MM.1S (cell line): ENCODE data around the gene ZEB2.

Source experiments
- DNase-seq: peaks from one replicate; pipeline ENCODE4 v3.0.0-alpha.2; 2015
- H2AFZ ChIP-seq: fragments of 300-600 bp; sonication (generic); 2 replicates; pipeline ENCODE4 v1.6.0; 2016; ENCODE audit warnings: antibody characterized with exemption, low read length
- H3F3A ChIP-seq: fragments of 300-600 bp; sonication (generic); 2 replicates; pipeline ENCODE4 v1.6.1; 2016; ENCODE audit warnings: mild to moderate bottlenecking, antibody characterized with exemption, low read length, moderate library complexity, mixed read lengths; ENCODE audit not compliant: insufficient read depth
- H3K27ac ChIP-seq: fragments of 300-600 bp; sonication (generic); 2 replicates; pipeline ENCODE4 v1.5.1; 2016; ENCODE audit warnings: mild to moderate bottlenecking, low read length
- H3K27me3 ChIP-seq: fragments of 300-600 bp; sonication (generic); replicated peaks from 2 replicates; pipeline ENCODE4 v1.6.0; 2016; ENCODE audit warnings: low read length; ENCODE audit not compliant: insufficient read depth
- H3K36me3 ChIP-seq: fragments of 300-600 bp; sonication (generic); replicated peaks from 2 replicates; pipeline ENCODE4 v1.6.1; 2016; ENCODE audit warnings: mild to moderate bottlenecking, low read length, mixed read lengths; ENCODE audit not compliant: insufficient read depth
- H3K4me1 ChIP-seq: fragments of 300-600 bp; sonication (generic); 2 replicates; pipeline ENCODE4 v1.6.1; 2016; ENCODE audit warnings: low read length, mixed read lengths
- H3K4me2 ChIP-seq: fragments of 300-600 bp; sonication (generic); 2 replicates; pipeline ENCODE4 v1.6.0; 2016; ENCODE audit warnings: low read depth, low read length
- H3K4me3 ChIP-seq: fragments of 300-600 bp; sonication (generic); 2 replicates; pipeline ENCODE4 v1.5.1; 2016; ENCODE audit warnings: low read length, mixed read lengths
- H3K79me2 ChIP-seq: fragments of 300-600 bp; sonication (generic); 2 replicates; pipeline ENCODE4 v1.6.1; 2016; ENCODE audit warnings: mixed run types, low read length, mixed read lengths
- H3K9ac ChIP-seq: fragments of 300-600 bp; sonication (generic); 2 replicates; pipeline ENCODE4 v1.6.1; 2016; ENCODE audit warnings: low read length, mixed read lengths
- H3K9me2 ChIP-seq: fragments of 300-600 bp; sonication (generic); replicated peaks from 2 replicates; pipeline ENCODE4 v1.6.1; 2016; ENCODE audit warnings: mild to moderate bottlenecking, low read length, mixed read lengths; ENCODE audit not compliant: insufficient read depth
- H3K9me3 ChIP-seq: fragments of 300-600 bp; sonication (generic); replicated peaks from 2 replicates; pipeline ENCODE4 v1.6.1; 2016; ENCODE audit warnings: mild to moderate bottlenecking, low read length, mixed read lengths; ENCODE audit not compliant: insufficient read depth
- H4K20me1 ChIP-seq: fragments of 300-600 bp; sonication (generic); 2 replicates; pipeline ENCODE4 v1.6.1; 2016; ENCODE audit warnings: mild to moderate bottlenecking, low read length, moderate library complexity, mixed read lengths; ENCODE audit not compliant: insufficient read depth
- EZH2 ChIP-seq: fragments of 300-600 bp; sonication (generic); optimal IDR thresholded peaks from 2 replicates; pipeline ENCODE3; 2017; ENCODE audit warnings: low read depth, mild to moderate bottlenecking, antibody characterized with exemption, low read length, mixed read lengths
- EZH2phosphoT487 ChIP-seq: fragments of 300-600 bp; sonication (generic); IDR thresholded peaks from 2 replicates; pipeline ENCODE4 v1.6.1; 2018; ENCODE audit warnings: antibody characterized with exemption, low read length
- TF ChIP-seq, protein P1 (sequence below): fragments of 300-600 bp; sonication (generic); IDR thresholded peaks from 2 replicates; pipeline ENCODE4 v1.5.1; 2016; ENCODE audit warnings: antibody characterized with exemption, low read length, mixed read lengths

The ZEB2 gene

DNA sequence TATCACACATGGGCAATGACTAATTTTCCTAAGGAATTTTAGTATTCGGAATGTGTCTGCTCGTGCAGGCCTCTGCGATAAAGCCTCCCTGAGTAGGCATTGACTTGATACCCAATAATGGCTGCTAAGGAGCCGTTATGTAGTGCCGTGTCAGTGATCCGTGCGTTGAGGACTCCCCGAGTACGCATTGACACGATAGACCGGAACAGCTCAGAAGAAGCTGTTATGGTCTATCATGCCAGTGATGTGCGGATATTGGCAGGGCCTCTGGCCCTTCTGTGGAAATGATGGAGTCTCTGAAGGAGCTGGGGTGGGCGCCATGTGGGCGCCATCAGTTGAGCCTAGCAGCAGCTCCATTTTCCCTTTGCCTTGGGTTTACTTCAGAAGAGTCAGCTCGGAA, 29.1 kb downstream of the ZEB2 start:
- Histone ChIP-seq H2AFZ (no peak overlapping the region), H3K4me1 (no peaks in the 10 kb centered on the region), H3K9ac (no peak overlapping the region), H3K27ac (no peak overlapping the region), H3K36me3 (no peaks in the 10 kb centered on the region), H3K79me2 (no peaks in the 10 kb centered on the region), H3K4me3 (no peak overlapping the region), H3K9me2 (no peaks in the 10 kb centered on the region), H3F3A (no peaks in the 10 kb centered on the region), H3K4me2 (no peak overlapping the region), H4K20me1 (no peaks in the 10 kb centered on the region), H3K9me3 (no peaks in the 10 kb centered on the region), H3K27me3 (no peaks in the 10 kb centered on the region)
- no peak for DNase-seq
- TF ChIP-seq, protein P1, sequence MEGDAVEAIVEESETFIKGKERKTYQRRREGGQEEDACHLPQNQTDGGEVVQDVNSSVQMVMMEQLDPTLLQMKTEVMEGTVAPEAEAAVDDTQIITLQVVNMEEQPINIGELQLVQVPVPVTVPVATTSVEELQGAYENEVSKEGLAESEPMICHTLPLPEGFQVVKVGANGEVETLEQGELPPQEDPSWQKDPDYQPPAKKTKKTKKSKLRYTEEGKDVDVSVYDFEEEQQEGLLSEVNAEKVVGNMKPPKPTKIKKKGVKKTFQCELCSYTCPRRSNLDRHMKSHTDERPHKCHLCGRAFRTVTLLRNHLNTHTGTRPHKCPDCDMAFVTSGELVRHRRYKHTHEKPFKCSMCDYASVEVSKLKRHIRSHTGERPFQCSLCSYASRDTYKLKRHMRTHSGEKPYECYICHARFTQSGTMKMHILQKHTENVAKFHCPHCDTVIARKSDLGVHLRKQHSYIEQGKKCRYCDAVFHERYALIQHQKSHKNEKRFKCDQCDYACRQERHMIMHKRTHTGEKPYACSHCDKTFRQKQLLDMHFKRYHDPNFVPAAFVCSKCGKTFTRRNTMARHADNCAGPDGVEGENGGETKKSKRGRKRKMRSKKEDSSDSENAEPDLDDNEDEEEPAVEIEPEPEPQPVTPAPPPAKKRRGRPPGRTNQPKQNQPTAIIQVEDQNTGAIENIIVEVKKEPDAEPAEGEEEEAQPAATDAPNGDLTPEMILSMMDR: no peak
- TF ChIP-seq EZH2: no peak

DNA sequence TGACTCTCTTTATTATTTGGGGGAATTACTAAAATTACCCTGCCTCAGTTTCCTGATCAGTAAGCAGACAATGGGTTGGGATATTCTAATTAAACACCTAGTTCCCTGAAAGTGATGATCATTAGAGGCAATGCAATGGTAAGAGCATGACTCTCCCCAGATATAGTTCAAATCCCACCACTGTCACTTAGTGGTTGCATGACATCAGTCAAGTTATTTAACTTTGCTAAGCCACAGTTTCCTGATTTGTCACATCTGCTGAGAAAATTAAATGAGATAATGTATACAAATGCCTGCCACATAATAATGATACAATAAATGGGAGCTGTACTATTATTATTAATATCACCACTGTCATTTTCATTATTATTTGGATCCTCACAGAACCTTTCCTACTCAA, 29.9 kb downstream of the ZEB2 start:
- no peaks in the 10 kb centered on the region for H3K4me1 ChIP-seq
- H3K9me3 ChIP-seq: no peaks in the 10 kb centered on the region
- no peaks in the 10 kb centered on the region for H4K20me1 ChIP-seq
- H3K79me2 ChIP-seq: no peaks in the 10 kb centered on the region
- H3K4me3 ChIP-seq: no peak overlapping the region
- DNase-seq: no peak
- no peak for TF ChIP-seq EZH2
- no peak for TF ChIP-seq EZH2phosphoT487
- TF ChIP-seq, protein P1: no peak
- no peak overlapping the region for H3K4me2 ChIP-seq
- H3K27me3 ChIP-seq: no peaks in the 10 kb centered on the region
- H3K9ac ChIP-seq: no peak overlapping the region
- H3K36me3 ChIP-seq: no peaks in the 10 kb centered on the region
- H3K27ac ChIP-seq: no peak overlapping the region
- H3K9me2 ChIP-seq: no peaks in the 10 kb centered on the region
- no peaks in the 10 kb centered on the region for H3F3A ChIP-seq
- no peak overlapping the region for H2AFZ ChIP-seq

DNA sequence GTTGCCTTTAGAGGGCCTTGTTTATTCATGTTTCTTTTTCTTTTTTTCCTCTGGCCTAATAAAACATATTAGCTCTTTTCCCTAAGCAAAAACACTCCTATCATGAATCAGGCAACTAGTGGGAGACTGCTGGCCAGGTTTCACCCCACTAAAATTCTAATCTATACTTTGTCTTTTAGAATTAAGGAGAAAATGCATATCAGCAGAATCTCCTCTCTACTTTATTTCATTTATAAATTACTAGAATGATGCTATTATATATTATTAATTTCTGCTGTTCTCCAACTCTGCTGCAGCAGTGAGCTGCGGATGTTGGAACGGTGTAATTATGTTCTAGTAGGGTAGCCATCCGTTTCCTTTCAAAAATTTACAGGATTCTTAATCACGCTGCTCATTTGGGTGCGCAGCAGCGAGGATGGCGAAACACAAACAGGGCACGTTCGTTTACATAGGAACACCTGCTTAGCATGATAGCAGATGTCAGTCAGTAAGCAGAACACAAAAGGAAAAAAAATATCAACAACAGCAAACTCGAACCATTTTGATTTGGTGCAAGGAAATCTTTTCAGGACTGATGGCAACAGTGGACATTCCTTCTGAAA, 30.5 kb downstream of the ZEB2 start:
- Histone ChIP-seq H3K9me2 (no peaks in the 10 kb centered on the region), H3K27me3 (no peaks in the 10 kb centered on the region), H3K79me2 (no peaks in the 10 kb centered on the region), H3K4me2 (no peak overlapping the region), H3K4me1 (no peaks in the 10 kb centered on the region), H3F3A (no peaks in the 10 kb centered on the region), H3K9me3 (no peaks in the 10 kb centered on the region), H2AFZ (no peak overlapping the region), H4K20me1 (no peaks in the 10 kb centered on the region), H3K4me3 (no peak overlapping the region), H3K27ac (no peak overlapping the region), H3K9ac (no peak overlapping the region), H3K36me3 (no peaks in the 10 kb centered on the region)
- DNase-seq: no peak
- TF ChIP-seq EZH2 (no peak), EZH2phosphoT487 (no peak)
- TF ChIP-seq, protein P1: no peak
